ENCODE data around the gene C3orf20.

The C3orf20 gene

DNA sequence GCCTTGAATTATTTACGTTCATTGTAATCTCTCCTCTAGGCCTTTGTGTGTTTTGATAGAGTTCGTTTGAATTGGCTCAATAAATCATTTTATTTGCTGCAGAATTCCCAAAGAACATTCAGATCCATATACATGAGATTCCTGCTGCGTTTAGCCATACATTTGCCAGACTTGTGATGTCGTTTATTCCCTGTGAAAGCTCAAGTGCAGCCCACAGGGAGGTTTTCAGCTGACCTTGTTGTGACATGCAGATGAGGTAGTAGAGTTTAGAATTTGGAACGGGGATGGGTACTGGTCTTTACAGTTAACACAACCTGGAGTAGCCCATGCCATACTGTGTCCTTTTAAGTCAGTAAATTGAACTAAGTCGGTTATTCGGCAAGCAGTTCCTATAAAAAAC lies at the start of gene C3orf20:
Gene C3orf20 (plus strand): TSS at position 301 of the 400 bp plus-strand sequence. CDS start 7,573 bp downstream, outside the sequence.
- DNase-seq = no peak

- no peak for DNase-seq
Measured at GRCh38 chr3:14625443-14625842, 49.5 kb upstream of the C3orf20 start.

- DNase-seq = no peak
Measured at GRCh38 chr3:14627815-14628214, 47.1 kb upstream of the C3orf20 start.

DNA sequence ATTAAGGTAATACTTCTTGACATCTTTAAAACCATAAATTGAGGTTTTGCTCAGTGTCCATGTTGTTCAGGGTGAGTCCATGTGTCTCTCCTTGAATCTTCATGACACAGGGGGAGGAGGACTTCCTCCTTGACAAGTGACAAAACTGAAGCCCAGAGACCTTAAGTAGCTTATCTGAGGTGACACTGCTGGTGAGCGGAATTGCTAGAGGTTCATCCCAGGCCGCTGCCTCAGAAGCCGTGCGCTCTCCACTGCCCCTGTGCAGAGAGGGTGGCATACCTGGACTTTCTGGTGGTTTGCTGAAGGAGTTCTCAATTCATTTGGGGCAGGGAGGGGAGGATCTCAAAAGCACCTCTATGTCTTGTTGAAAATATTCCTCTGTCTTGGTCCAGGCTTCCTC lies 46.5 kb upstream of the C3orf20 start:
- no peak for DNase-seq

GRCh38 chr3:14630404-14631100 lies 44.4 kb upstream of the C3orf20 start:
- DNase-seq = no peak

DNA sequence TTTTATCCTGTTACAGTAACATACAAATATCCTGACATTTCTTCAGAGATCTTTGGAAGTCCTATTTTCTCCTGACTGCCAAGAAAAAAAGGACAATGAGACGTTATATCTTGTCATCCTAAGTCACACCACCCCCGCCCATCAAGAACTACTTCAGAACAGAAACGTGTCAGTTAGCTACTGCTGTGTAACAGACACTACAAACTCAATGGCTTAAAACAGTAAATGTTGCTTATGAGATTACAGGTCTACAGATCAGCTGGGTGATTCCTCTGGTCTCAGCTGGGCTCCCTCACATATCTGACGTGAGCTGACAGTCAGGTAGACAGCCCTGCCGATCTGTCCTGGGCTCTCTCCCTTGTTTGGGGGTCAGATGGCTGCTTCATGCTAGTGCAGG lies 43.8 kb upstream of the C3orf20 start:
- DNase-seq = no peak

DNA sequence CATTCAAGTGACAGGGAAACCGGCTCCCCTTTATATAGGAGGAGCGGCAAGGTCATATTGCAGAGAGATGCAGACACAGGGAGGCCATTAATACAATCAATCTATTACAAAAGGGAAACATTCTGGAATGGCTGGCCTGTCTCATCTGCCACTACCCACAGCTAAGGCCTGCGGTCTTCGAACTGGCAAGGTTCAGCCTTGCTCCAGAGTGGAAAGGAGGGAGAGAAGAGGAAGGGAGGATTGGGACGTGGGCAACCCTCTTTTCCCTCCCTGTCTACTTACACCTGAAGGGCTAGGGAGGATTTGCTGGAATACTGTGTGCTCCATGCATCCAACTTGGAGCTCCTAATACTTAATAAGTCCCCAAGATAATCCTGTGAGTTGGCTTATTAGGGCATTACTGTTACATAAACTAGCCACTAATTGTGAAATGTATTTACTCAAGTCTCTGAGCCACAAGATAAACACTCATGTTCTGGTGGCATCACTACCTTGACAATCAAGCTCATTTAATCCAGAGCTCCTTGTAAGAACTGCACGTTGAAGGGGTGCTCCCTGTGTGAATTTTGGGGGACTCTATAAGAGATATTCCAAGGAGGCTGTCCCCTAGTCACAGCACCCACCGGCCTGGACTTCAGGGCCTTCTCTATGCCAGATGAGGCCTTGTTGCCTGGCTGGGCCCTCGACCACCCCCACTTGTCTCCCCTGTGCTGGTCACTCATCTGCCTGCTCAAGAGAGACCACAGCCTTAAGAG lies 43.1 kb upstream of the C3orf20 start:
- no peak for DNase-seq

DNA sequence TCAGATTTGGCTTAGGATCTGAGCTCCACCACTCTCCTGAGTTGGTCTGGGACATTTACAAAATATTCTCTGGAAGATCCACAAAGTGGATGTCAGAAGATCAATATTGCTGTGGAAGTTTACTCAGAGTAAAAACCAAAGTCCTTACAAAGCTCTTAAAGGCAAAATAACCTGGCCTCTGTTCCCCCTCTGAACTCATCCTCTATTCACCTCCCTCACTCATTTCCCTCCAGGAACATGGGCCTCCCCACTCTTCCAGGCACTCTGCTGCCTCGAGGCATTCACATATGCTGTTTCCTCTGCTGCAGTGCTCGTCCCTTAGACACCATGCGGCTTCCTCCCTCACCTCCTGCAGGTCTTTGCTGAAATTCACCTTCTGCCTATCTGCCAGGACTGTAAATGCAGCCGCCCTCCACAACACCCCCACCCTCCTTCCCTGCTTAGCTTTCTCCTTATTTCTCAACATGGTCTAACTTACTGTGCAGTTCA lies 42.5 kb upstream of the C3orf20 start:
- DNase-seq = no peak

DNA sequence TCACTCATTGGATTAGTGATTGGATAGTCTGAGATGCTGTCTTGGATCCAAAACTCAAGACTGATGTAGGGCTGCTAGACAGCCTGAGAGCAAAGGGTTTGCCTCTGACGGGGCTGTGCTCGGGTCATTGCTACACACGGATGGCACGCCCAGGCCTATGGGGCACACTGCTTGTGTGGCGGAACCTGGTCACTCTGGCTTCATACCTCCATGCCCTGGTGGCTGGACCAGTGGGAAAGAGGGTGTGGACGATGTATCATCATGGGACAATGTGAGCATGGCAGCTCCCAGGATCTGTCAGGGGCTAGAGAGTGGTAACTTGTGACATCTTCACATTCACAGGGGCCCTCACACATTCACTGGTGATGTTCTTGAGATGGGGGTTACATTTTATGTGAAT lies 41.5 kb upstream of the C3orf20 start:
- no peak for DNase-seq

DNA sequence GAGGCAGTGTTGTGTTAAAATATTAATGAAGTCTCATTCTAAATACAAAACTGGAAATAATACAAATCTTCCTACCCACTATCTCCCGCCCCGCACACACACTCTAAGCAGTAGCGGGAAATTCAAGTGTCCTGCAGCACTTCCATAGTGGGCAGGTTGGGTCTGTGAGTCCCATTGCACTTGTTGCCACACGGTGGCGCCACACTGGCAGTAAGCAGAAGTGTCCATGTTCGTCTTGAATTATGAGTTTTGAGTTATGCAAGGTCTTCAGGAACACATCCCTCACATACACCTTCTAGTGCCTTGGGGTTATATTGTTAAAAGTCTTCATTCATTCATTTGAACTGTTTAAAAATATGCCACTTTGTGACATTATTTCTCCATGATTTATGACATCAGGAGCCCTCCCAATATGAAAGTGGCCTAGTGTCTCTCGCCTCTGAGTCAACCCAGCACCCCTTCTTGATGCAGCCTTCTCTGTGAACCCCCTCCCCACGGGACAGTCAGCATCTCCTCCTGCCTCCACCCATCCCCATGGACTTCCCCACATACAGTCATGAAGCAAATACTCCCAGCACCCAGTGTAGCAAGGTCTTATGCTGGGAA lies 41.0 kb upstream of the C3orf20 start:
- DNase-seq = no peak

DNA sequence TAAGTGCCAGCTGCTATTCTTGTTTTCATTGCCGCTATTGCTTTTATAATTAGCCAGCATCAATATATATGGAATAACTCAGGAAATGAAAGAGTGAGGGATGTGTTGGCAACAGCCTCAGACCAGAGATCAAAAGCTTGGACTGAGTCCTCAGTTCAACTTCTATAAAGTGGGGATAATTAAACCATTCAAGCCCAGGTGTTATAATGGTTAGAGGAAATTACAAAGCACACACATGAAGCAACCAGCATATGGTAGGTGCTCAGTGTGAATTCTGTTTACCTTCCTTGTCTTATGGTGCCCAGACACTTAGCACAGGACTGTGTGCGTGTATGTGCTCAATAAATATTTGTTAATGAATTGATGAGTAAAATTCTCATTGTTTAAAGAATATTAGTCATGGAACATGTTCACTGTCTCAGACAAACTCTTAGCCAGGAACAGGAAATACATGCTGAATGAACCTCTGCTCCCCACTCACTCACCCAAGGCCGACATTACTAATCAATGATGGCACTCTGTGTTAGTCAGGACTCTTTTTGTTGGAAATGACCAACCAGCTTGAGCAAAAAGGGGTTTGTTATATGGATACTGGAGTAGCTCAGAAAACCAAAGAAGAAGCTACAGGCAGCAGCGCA lies 40.1 kb upstream of the C3orf20 start:
- peak; percentile 40 for DNase-seq

- DNase-seq = no peak
Measured at GRCh38 chr3:14636496-14637087, 38.3 kb upstream of the C3orf20 start.

- DNase-seq = no peak
Measured at GRCh38 chr3:14640157-14640562, 34.8 kb upstream of the C3orf20 start.

- DNase-seq = no peak
Measured at GRCh38 chr3:14640734-14641133, 34.2 kb upstream of the C3orf20 start.

- no peak for DNase-seq
Measured at GRCh38 chr3:14641346-14641745, 33.6 kb upstream of the C3orf20 start.

DNA sequence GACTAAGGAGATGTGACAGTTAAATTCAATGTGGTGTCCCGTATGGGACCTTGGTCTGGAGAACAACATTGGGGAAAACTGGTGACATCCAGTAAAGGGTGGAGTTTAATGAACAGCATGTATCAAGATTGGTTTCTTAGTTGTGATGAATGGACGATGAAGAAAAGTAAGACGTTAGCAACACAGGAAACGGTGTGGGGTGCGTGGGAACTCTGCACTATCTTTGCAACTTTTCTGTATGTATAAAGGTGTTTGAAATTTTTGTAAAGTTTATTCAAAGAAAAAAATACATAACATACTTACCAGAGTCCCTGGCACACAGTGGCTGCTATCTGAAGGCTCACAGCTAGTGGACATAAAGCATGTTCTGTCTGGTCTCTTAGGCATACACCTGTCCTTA lies 29.5 kb upstream of the C3orf20 start:
- no peak for DNase-seq

DNA sequence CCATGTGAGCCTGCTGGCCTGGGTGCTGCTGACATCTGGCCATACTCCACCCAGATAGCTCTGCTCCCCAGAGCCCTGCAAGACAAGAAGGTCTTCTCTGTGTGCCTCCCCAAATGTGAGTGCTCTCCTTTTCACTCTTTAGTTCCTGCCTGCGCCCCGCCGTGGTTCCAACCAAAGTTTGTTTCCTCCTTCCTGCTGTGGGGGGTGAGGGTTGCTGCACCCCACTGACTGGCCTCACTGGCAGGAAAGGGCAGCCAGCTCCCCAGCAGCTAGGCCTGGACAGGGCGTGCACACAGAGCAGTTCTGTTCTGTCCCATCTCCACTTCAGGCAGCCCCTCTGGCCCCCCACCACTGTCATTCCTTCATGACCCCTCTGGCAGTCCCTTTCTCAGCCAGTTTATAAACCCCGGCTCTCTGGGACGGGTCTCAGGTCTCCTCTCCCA lies 28.8 kb upstream of the C3orf20 start:
- no peak for DNase-seq

DNA sequence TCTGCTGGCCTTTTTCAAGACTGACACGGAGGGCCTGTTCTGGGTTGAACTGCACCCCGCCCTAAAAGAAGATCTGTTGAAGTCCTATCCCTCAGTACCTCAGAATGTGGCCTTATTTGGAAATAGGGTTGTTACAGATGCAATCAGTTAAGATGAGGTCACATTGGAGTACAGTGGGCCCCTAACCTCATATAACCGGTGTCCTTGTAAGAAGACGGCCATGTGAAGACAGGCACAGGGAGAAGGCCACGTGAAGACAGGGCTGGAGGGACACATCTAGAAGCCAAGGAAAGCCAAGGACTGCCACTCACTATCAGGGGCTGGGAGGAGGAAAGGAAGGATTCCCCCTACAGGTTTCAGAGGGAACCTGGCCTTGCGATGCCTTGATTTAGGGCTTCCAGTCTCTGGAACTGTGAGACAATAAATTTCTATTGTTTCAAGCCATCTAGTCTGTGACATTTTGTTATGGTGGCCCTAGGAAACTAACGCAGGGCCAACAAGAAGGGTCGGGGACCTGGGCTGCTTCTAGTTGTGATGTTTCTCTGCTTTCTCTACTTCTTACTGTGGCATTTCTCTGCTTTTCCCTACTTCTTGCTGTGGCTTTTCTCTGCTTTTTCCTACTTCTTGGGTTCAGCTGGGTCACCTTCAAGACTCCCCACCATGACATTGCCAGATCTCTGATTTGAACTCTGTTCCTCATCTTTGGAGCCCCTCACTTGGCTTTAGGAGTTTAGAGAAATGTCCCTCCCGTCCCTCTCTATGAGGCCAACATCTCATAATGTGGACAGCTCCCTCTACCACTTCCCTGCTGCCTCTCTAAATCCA lies 28.1 kb upstream of the C3orf20 start:
- no peak for DNase-seq

GRCh38 chr3:14647976-14648955 lies 26.7 kb upstream of the C3orf20 start:
- DNase-seq = no peak

GRCh38 chr3:14649466-14649865 lies 25.5 kb upstream of the C3orf20 start:
- no peak for DNase-seq

- DNase-seq = no peak
Measured at GRCh38 chr3:14650193-14650592, 24.7 kb upstream of the C3orf20 start.

Measured in DMS153 (cell line).